HG02763 (cell line): ENCODE results near the gene ADSS2.
"Not testable (repeated sequence)": the region's sequence is repeated elsewhere in the genome, so short reads cannot be mapped to it uniquely, and the experiment has no call there.

Experiments used
- ATAC-seq: cut with Tn5 transposase; IDR thresholded peaks from one replicate; pipeline ENCODE4 v1.9.1; 2021; ENCODE audit warnings: mild to moderate bottlenecking, moderate library complexity; ENCODE audit not compliant: unreplicated experiment

The ADSS2 gene

DNA sequence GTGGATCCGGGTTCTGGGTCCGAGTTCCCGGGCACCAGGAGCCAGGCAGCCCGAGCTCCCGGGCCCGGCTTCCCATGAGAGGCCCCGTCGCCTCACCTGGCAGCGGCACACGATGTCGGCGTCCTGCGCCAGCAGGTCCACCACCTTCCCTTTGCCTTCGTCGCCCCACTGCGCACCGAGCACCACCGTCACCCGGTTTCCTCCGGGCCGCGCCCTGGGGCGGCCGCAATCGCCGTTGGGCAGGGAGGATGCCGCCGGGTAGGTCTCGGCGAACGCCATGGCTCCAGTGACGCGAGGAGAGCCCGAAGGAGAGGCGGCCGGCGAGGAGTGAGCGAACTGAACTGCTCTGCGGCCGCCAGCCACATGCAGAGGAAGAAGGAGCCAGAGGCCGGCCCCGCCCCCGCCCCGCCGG lies at the start of gene ADSS2:
ADSS2 (minus strand) TSS at position 371 of the 412 bp plus-strand sequence; CDS start at position 279, 92 bp downstream.
- no peak for ATAC-seq

DNA sequence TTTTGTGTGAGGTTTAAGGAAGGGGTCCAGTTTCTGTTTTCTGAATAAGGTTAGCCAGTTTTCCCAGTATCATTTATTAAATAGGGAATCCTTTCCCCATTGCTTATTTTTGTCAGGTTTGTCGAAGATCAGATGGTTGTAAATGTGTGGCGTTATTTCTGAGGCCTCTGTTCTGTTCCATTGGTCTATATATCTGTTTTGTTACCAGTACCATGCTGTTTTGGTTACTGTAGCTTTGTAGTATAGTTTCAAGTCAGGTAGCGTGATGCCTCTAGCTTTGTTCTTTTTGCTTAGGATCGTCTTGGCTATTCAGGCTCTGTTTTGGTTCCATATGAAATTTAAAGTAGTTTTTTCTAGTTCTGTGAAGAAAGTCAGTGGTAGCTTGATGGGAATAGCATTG lies 48.8 kb upstream of the ADSS2 start:
- ATAC-seq: not testable (repeated sequence)

DNA sequence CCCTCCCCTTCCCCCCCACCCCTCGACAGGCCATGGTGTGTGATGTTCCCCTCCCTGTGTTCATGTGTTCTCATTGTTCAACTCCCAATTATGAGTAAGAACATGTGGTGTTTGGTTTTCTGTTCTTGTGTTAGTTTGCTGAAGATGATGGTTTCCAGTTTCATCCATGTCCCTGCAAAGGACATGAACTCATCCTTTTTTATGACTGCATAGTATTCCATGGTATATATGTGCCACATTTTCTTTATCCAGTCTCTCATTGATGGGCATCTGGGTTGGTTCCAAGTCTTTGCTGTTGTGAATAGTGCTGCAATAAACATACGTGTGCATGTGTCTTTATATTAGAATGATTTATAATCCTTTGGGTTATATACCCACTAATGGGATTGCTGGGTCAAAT lies 47.8 kb upstream of the ADSS2 start:
- not testable (repeated sequence) for ATAC-seq

- no peak for ATAC-seq
These were observed 46.1 kb upstream of the ADSS2 start for GRCh38 chr1:244497805-244498204.

DNA sequence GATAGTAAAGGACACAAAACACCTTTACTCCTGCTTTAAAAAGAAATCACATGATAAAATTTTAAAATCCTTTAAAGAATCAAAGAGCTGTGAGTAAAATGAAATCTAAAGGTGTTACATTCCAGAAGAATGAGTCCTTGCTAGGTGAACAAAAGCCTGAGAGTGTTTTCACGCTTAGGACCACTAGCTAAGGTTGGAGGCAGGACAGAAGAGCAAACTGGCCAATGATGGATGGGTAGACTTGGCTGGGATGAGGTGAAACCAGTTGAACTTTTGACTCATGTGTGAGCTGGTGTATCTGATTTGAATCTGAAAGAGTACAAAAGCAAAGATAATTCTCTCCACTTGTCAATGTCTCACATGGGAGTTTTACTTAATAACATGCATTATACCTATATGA lies 44.5 kb upstream of the ADSS2 start:
- no peak for ATAC-seq

DNA sequence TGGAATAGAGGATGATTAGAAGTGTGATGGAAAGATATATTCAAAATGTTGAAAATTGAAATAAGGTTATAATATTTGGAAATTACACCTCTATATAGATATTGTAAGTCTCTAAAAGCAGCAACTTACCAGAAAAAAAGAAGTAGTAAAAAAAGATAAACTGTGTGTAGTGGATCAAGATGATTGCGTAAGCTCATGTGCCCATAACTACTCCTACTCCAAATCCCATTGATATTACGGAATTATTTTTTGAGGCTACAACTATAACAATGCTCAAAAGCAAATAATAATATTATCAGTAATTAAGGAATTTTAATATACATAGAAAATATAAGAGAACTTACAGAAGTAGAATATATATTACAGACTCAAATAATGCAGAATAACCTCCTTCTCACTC lies 42.9 kb upstream of the ADSS2 start:
- no peak for ATAC-seq

- not testable (repeated sequence) for ATAC-seq
These were observed 33.3 kb upstream of the ADSS2 start for GRCh38 chr1:244484971-244485370.

DNA sequence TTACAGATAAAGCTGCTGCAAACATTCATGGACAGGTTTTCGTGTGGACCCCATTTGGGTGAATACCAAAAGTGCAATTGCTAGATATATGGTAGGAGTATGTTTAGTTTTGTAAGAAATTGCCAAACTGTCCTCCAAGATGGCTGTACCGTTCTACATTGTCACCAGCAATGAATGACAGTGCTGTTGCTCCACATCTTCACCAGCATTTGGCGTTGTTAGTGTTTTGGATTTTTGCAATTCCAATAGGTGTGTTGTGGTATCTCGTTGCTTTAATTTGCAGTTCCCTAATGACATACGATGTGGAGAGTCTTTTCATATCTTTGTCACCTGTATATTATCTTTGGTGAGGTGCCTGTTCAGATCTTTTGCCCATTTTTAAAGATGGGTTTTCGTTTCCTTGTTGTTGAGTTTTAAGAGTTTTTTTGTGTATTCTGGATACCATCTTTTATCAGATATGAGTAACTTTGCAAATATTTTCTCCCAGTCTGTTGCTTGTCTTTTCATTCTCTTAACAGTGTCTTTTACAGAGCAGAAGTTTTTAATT lies 21.4 kb upstream of the ADSS2 start:
- ATAC-seq: no peak

- ATAC-seq: no peak
These were observed 15.0 kb upstream of the ADSS2 start for GRCh38 chr1:244466724-244467123.

DNA sequence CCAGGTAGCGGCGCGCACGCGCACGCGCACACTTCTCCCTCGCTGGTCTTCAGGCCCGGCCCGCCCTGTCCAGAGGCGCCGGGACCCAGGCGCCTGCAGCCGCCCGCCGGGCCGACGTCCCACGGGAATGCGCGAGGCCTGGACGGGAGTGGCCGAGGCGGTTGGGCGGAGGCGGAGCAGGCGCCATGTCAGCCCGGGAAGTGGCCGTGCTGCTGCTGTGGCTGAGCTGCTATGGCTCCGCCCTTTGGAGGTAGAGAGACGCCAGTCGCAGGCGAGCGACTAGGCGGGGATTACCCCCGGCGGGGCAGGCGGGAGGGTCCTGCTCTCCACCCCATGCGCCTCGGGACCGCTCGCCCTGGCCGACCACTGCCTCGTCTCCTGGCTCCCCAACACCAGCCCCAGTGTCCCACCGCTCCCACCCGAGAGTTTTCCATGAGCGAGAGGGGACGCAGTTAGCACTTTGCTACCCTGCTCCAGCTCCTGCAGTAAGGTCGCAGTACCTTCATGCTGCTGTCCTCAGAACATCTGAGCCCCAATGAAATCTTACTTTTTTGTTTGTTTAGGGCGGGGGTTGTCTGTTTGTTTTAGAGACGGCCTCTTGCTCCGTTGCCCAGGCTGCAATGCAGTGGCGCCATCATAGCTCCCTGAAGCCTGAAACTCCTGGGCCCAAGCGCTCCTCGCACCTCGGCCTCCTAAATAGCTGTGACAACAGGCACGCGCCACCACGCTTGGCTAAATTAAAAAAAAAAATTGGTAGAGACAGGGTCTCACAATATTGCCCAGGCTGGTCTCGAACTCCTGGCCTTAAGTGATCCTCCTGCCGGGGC lies 9.7 kb upstream of the ADSS2 start, which contains the start of gene CATSPERE:
CATSPERE (plus strand) TSS at position 29 of the 827 bp plus-strand sequence; CDS start at position 186, 157 bp downstream.
- peak; percentile 99 for ATAC-seq

- ATAC-seq: no peak
These were observed 8.5 kb upstream of the ADSS2 start for GRCh38 chr1:244460197-244460596.

DNA sequence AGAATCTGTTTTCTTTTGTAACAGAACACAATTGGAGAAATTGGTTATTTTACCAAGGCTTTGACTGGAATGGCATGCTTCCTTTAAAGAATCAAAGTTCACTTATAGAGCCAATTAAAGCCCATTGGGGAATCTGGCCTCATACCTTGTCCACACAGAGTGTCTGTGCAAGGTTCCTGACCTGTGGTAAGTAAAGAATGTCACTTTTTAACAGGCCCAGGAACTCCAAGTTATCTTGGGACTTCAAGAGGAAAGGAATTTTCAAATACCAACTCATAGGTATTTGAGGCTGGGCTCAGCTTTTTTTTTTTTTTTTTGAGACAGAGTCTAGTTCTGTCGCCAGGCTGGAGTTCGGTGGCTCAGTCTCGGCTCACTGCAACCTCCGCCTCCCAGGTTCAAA lies 7.1 kb upstream of the ADSS2 start:
- no peak for ATAC-seq

GRCh38 chr1:244456586-244456985 lies 4.9 kb upstream of the ADSS2 start:
- no peak for ATAC-seq

- no peak for ATAC-seq
These were observed 2.7 kb upstream of the ADSS2 start for GRCh38 chr1:244454412-244454811.

- ATAC-seq: peak; percentile 92
These were observed 464 bp upstream of the ADSS2 start for GRCh38 chr1:244451951-244452795.

DNA sequence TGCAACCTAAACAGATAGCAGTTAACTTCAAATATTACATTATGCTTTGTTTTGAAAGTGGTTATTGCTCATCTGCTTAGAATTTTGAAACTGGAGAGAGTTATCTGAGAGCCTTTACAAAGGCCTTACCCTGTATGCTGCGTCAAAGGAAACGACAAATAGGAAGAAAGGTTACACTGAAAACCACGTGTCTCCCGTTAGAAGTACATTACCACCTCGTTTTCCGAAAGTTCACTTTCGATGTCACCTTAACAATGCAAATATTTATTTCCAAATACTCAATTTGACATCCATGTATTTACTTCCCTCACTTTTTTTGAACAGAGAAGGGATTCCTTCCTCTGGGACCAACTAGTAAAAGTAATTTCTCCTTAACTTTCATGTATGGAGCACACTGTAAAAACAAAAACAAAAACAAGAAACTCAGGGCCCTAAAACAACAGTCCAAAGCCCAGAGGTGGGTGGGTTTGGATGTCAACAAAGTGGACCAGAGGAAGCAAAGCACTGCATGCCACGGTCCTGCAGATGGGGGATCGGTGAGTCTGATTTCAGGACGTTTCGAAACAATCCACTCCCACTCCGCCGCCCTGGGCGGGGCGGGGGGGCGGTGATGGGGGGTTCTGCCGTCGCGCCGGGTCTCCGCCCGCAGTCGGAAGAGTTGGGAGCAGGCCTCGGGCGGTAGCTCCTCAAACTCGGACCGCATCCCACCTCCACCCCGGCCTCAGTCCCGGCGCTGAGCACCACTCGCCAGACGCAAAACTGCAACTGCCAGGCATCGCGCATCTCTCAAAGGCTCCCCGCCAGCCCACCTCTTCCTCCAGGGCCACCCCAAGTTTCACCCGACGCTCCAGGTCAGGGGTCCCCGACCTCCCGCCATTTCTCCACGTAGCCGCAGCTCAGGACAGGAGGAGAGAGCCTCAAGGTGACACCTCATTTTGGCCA lies 841 bp downstream of the ADSS2 start:
- ATAC-seq: peak; percentile 14

GRCh38 chr1:244449936-244450508 lies 1.7 kb downstream of the ADSS2 start:
- no peak for ATAC-seq

DNA sequence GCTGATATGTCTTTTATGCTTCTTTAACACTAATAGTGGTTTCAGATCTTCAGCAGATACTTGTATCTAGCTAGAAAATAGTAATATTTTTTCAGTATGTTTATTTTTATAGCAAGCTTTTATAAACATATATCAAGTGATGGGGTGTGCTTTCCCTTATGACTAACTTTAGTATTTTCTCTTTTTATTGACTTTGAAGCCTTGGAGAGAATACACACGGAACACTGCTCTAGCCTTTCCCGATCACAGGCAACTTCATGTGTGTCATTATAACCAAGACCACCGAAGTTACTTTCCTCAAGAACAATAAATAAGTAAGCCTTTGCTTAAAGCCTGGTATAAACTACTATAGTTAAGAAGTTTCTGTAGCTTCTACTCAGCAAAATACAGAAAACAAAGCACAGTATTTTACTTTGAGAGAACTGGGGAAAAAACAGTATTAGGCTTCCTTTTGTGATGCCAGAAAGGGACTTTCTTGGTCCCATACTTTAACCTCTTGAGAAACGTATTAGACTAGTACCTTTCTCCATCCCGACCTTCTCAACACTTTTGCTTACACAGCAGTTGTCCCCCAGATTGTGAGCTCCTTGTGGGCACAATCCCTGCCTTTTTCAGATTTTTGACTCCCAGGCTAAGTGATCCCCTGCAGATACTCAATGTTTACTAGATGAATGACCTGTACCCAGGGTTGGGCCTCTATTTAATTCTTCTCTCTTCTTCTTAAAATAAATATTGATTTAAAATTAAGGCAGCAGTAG lies 3.3 kb downstream of the ADSS2 start:
- ATAC-seq: no peak

DNA sequence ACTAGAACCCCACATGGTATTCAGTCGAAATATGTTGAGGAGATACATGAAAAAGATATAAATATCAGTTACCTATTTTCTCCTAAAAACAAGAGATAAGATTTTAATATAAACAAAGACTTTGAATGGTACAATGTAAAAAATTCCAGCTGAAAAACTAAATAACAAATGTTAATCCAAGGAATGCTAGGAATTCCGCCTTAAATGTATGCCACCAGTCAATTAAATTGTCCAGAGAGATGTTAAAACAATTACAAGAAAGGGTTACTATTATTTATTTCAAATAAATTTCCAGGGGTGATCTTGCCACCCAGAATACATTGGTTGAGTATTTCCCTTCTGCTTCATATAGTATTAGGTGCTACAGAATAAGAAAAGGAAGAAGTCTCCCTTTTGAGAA lies 4.2 kb downstream of the ADSS2 start:
- ATAC-seq: no peak
